Adipocyte (in vitro differentiated cells): ENCODE measurements around the gene TBC1D14.
"Not testable (repeated sequence)": the region's sequence is repeated elsewhere in the genome, so short reads cannot be mapped to it uniquely, and the experiment has no call there.

Experiments
- DNase-seq: peaks from one replicate; pipeline ENCODE4 v3.0.0-alpha.2; 2015; ENCODE audit warnings: low read depth
- H3K27me3 ChIP-seq: replicated peaks from 2 replicates; pipeline ENCODE4 v1.7.0; 2013; ENCODE audit warnings: mild to moderate bottlenecking, low read length, moderate library complexity; ENCODE audit not compliant: control insufficient read depth, insufficient read depth
- H3K36me3 ChIP-seq: 2 replicates; pipeline ENCODE4 v1.7.0; 2013; ENCODE audit warnings: low read length, mild to moderate bottlenecking, moderate library complexity; ENCODE audit not compliant: control insufficient read depth, insufficient read depth, severe bottlenecking
- H3K4me1 ChIP-seq: 2 replicates; pipeline ENCODE4 v1.7.0; 2013; ENCODE audit warnings: mild to moderate bottlenecking, low read length, moderate library complexity; ENCODE audit not compliant: control insufficient read depth, insufficient read depth
- H3K4me3 ChIP-seq: 2 replicates; pipeline ENCODE4 v1.7.0; 2013; ENCODE audit warnings: mild to moderate bottlenecking, low read length, moderate library complexity
- H3K9ac ChIP-seq: 2 replicates; pipeline ENCODE4 v1.7.0; 2013; ENCODE audit warnings: mild to moderate bottlenecking, low read length, moderate library complexity
- H3K9me3 ChIP-seq: 2 replicates; pipeline ENCODE4 v1.7.0; 2013; ENCODE audit warnings: mild to moderate bottlenecking, low read length, moderate library complexity; ENCODE audit not compliant: control insufficient read depth

Gene TBC1D14

DNA sequence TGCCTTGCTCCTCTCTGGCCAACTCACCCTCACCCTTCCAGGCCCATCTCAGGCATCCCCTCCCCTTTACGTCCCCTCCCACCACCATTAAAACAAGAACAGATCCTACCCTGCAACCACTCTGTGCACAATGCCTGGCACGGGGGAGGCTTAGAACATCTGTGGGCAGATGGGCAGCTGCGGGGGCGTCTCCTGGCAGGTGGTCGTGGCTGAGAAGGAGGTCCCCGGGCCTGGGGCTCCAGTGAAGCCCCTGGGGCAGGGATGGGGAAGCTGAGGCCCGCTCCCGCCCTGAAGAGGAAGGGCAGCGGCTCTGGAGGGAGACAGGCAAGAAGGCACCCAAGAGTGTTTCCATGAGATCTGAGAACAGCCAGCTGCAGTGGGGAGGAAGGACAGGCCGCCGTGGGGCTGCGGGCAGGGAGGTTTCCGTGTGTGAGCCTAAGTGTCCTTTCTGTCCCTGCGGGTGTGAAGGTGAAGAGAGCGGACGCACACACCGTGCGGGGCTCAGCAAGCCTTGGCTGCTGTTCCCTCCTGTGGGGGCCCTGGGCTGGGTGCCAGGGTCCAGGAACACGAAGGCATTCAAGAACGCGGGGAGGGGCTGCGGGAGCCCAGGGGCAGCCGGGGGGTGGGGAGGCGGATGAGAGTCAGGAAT lies 7.8 kb upstream of the TBC1D14 start:
- H3K4me1 ChIP-seq, result no peaks in the 10 kb centered on the region
- no peaks in the 10 kb centered on the region for H3K36me3 ChIP-seq
- no peak overlapping the region for H3K4me3 ChIP-seq
- H3K9ac ChIP-seq, result no peak overlapping the region
- H3K9me3 ChIP-seq, result no peaks in the 10 kb centered on the region
- DNase-seq, result no peak
- H3K27me3 ChIP-seq, result peaks cover 15% of the 10 kb centered on the region

DNA sequence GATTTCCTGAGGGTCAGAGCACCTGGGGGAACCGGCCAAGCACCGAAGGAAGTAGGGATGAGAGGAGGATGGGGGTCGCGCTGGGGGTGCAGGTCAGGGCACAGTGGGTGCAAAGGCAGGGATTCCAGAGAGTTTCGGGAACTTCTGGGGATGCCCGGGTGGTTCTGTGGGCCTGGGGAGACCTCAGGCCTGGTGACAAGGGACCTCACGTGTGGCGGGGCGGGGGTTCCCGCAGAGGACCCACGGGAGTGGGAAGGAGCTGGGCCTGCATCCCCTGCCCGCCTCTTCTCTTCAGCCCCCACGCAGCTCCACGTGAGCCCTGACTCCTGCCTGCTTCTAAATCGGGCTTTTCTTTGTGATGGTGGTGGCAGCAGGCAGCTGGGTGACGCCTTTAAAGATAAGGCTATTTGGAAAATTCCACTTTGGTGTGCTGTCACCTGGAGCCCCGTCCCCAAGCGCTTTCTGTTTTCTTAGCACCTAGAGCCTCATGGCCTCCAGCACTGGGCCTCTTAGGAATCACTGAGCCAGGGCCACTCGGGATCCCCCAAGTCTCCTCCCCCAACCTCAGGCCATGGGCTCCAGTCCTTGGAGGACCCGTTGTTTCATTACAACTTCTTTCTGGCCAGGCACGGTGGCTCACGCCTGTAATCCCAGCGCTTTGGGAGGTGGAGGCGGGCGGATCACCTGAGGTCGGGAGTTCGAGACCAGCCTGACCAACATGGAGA lies 7.1 kb upstream of the TBC1D14 start:
- no peak for DNase-seq
- no peaks in the 10 kb centered on the region for H3K36me3 ChIP-seq
- H3K27me3 ChIP-seq, result peaks cover 21% of the 10 kb centered on the region
- no peaks in the 10 kb centered on the region for H3K9me3 ChIP-seq
- no peaks in the 10 kb centered on the region for H3K4me1 ChIP-seq
- H3K9ac ChIP-seq, result no peak overlapping the region
- no peak overlapping the region for H3K4me3 ChIP-seq

DNA sequence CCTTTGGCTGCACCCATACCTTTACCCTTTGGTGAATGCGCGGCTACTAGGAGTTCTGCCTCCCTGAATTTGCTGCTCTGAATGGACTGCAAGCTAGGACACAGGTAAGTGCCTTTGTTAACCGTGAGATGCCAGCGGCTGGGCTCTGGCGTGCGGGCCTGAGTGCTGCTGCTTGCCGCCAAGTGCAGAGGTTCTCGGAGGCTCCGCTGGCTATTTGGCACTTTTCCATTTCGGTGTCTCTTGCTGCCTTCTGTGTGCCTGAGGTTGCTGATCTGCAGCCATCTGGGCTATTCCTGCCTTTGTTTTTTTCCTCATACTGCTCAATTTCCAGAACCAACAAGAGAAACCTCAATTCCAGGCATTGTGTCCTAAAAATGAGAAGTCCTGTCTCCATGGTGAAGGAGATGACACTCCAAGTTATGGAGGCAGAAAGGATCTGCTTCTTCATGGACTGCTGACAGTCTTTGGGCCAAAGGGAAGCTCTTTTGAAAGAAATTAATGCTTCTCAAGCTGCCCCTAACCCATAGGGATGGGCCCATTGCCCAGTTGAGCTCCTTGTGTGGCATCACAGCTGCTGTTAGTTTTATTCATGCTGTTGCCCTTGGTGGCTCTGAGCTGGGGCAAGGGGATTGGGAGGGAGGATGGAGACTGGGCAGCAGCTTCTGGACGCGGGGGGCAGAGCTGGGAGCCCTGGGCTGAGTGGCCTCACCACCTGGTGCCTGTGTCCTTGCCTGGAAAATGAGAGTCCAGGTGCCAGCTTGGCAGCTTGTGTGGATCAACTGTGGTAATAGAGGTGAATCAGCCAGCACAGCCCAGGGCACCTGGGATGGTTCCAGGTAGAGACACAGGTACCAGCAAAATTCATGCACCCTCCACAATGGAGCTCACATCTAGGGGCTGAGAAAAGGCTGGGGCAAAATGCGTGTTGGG lies 3.8 kb upstream of the TBC1D14 start:
- peaks cover 24% of the 10 kb centered on the region for H3K27me3 ChIP-seq
- no peak overlapping the region for H3K9ac ChIP-seq
- no peaks in the 10 kb centered on the region for H3K9me3 ChIP-seq
- no peak for DNase-seq
- H3K4me3 ChIP-seq, result no peak overlapping the region
- no peaks in the 10 kb centered on the region for H3K36me3 ChIP-seq
- peaks cover 14% of the 10 kb centered on the region for H3K4me1 ChIP-seq

DNA sequence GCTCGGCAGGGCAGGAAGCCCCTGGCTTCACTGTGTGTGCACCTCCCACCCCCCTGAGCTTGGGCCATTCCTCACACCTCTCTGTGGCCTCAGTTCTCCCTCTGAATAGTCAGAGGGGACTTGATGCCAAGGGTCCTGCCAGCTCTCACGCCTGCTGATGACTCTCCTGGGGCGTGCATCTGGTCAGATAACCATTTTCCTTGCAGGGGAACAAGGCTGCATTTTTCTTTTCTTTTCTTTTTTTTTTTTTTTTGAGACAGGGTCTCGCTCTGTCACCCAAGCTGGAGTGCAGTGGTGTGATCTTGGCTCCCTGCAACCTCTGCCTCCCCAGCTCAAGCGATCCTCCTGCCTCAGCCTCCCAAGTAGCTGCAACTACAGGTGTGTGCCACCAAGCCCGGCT lies 3.1 kb upstream of the TBC1D14 start:
- H3K9me3 ChIP-seq, result not testable (repeated sequence)

DNA sequence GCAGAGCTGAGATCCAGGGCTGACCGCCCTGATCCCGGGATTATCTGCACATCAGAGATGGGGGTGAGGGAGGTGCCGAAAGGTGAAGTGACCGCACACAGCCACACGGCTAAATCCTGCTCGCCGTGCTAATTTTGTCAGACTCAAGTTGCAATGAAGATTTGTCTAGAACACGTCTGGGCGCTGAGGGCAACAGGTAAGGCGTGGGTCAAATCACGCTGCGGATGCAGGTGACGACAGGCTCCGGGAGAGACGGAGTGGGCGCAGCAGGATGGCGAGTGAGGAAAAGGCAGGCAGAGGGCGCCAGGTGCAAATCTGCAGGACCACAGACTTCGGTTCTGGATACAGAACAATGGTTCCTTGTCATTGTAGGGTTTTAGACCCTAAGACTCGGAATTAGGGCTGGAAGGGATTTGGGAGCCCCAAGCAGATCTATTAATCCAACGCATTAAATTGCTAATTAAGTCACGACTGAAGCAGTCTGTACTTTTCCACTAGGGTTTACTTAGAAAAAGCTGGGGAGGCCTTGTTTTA lies 1.9 kb upstream of the TBC1D14 start:
- H3K9ac ChIP-seq, result no peak overlapping the region
- H3K27me3 ChIP-seq, result peaks cover 24% of the 10 kb centered on the region
- no peak overlapping the region for H3K4me3 ChIP-seq
- DNase-seq, result peak; percentile 23
- no peaks in the 10 kb centered on the region for H3K36me3 ChIP-seq
- no peaks in the 10 kb centered on the region for H3K9me3 ChIP-seq
- peaks cover 15% of the 10 kb centered on the region for H3K4me1 ChIP-seq

More for the DNA sequence above, 3.1 kb upstream of the TBC1D14 start:
- H3K36me3 ChIP-seq, H3K9ac ChIP-seq, H3K4me3 ChIP-seq, DNase-seq: not testable (repeated sequence)
- Histone ChIP-seq H3K27me3 (peaks cover 24% of the 10 kb centered on the region), H3K4me1 (peaks cover 15% of the 10 kb centered on the region)

DNA sequence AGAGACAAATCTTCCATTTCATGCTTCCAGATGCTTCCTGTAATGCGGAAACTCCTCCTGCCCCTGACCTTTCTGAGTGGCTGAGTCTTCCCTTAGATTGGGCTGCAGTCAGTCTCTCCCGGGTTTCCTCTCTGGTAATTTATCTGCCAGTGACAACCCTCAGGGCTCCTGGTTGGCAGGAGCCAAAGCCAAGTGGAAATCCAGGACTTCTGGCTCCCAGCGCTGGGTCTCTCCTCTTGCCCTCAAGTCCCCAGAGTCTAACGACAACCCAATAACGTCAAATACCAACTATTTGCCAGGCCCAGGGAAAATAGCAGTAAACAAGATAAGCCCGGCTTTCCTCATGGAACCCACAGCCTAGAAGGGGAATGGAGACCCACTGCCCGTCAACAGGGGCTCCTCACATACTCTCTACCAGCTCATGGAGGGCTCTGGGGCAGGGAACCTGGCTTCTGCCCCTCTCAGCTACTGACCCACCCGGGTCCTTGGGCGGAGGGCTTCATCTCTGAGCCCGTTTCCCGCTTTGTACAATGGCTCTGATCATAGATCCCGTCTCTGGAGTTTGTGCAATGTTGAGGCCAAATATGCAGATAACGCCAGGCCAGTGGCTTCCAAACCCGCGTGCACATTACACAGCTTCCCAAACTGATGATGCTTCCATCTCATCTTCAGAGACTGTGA lies 1.1 kb upstream of the TBC1D14 start:
- H3K9me3 ChIP-seq, result no peaks in the 10 kb centered on the region
- H3K27me3 ChIP-seq, result peaks cover 24% of the 10 kb centered on the region
- peaks cover 15% of the 10 kb centered on the region for H3K4me1 ChIP-seq
- H3K9ac ChIP-seq, result peak overlapping the region; percentile 90
- H3K36me3 ChIP-seq, result no peaks in the 10 kb centered on the region
- DNase-seq, result no peak
- H3K4me3 ChIP-seq, result peak overlapping the region; percentile 94

DNA sequence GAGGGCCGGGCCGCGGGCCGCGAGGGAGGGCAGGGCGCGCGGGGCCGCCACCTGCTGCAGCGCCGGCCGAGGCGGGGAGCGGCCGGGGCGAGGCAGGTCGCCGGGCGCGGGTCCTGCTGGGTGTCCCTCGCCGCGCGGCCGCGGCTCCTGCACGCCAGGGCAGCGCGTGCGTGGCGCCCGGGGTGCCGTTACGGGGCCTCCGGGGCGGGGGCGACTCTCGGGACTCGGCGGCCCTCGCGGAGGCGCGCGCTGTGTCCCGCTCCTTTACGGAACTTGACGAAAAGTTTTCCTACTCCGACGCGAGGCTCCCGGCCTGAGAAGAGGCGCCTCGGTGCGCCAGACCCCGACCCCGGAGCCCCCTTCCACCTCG lies 329 bp downstream of the TBC1D14 start:
- H3K9ac ChIP-seq, result peak overlapping the region; percentile 90
- peaks cover 15% of the 10 kb centered on the region for H3K4me1 ChIP-seq
- peaks cover 24% of the 10 kb centered on the region for H3K27me3 ChIP-seq
- H3K9me3 ChIP-seq, result no peaks in the 10 kb centered on the region
- H3K36me3 ChIP-seq, result no peaks in the 10 kb centered on the region
- H3K4me3 ChIP-seq, result peak overlapping the region; percentile 94
- peak; percentile 67 for DNase-seq

DNA sequence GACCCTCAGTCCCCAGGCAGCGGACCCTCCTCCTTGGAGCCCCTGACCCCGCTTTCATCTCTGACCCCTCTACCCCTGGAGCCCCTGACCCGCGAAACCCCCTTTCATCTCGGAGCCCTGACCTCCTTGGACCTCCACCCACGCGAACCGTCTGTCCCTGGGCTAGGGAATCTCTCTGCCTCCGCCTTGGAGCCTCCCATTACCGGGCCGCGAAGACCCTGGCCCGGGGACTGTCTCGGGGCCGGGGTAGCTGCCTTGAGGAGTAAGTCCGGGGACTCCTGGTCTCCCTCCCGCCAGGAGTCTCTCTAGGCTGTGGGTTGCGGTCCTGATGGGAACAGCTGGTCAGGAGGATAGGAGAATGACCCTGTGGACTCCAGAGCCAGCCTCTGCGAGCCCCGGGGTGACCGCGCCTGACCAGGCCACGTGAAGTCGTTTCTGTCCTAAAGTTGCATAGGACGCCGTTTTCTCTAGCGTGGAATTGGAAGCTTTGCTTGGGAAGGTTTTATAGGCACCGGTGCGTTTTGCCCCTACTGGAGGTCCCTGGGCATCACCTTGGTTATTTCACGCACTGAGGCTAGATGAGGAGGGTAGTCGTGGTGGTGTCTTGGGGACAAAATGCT lies 824 bp downstream of the TBC1D14 start:
- Histone ChIP-seq H3K9ac (peak overlapping the region; percentile 90), H3K4me3 (peak overlapping the region; percentile 94), H3K36me3 (no peaks in the 10 kb centered on the region), H3K27me3 (peaks cover 20% of the 10 kb centered on the region), H3K9me3 (no peaks in the 10 kb centered on the region), H3K4me1 (peaks cover 15% of the 10 kb centered on the region)
- peak; percentile 10 for DNase-seq

DNA sequence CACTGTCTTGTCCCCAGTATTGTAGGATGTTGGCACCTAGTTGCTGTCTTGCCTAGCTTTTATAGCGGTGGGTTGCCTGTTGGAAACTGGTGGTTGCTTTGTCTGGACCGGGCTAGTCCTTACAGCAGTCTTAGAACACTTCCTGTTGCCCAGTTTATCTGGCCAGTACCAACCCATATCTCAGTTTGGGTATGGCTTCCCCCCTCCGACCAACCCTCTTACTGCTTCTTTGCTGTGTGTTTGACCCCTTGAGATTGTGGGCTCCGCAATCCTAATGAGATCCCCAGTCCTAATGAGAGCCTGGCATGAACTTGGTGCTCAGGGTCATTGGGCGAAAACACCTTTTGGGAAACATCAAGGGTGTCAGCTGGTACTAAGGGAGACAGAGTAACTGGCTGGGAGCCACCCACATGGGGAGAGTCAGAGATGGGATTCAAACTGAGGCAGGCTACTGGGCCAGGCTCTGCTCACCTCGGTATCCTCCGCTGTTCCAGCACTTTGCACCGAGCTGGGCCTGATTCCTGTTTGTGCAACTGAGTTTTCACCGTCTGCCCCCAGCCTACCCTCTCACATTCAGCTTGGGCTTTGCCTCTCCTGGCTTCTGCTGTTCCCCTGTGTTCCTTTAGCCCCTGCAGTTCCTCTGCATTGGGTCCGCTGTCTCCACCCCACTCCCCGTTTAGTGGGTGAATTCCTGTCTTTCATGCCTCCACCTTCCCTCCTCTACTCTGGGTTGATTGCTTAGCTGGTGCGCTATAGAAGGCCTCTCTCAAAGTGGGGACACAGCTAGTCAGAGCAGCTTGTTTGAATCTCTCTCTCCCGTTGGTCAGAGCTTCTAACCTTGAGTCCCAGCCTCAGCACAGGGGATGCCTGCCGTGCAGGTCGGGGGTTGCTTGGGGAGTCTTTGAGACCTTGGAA lies 1.6 kb downstream of the TBC1D14 start:
- Histone ChIP-seq H3K4me3 (peak overlapping the region; percentile 94), H3K27me3 (peaks cover 13% of the 10 kb centered on the region), H3K36me3 (no peaks in the 10 kb centered on the region), H3K9me3 (no peaks in the 10 kb centered on the region), H3K4me1 (peaks cover 15% of the 10 kb centered on the region), H3K9ac (no peak overlapping the region)
- no peak for DNase-seq

DNA sequence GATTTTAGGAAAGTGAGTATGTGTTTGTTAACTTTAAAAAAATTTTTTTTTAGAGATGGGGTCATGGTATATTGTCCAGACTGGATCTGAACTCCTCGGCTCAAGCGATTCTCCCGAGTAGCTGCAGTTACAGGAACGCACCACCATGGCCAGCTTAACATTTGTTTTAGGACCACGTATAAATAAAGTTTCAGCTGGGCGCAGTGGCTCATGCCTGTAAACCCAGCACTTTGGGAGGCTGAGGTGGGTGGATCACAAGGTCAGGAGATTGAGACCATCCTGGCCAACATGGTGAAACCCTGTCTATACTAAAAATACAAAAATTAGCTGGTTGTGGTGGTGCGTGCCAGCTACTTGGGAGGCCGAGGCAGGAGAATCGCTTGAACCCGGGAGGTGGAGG lies 2.3 kb downstream of the TBC1D14 start:
- peaks cover 15% of the 10 kb centered on the region for H3K4me1 ChIP-seq
- not testable (repeated sequence) for H3K9me3 ChIP-seq, H3K4me3 ChIP-seq, DNase-seq, H3K36me3 ChIP-seq, H3K27me3 ChIP-seq, H3K9ac ChIP-seq
